HG02610 (cell line): ENCODE data around the gene NAPG.
"Not testable (repeated sequence)": the region's sequence is repeated elsewhere in the genome, so short reads cannot be mapped to it uniquely, and the experiment has no call there.

Experiments
- ATAC-seq: cut with Tn5 transposase; IDR thresholded peaks from one replicate; pipeline ENCODE4 v1.9.1; 2021; ENCODE audit warnings: mild to moderate bottlenecking, moderate library complexity; ENCODE audit not compliant: unreplicated experiment

The NAPG gene

GRCh38 chr18:10577842-10578572 is 52.2 kb downstream of the NAPG start:
- not testable (repeated sequence) for ATAC-seq

- not testable (repeated sequence) for ATAC-seq
Observed at GRCh38 chr18:10578573-10578899, 52.7 kb downstream of the NAPG start.

- ATAC-seq = no peak
Observed at GRCh38 chr18:10579079-10579867, 53.4 kb downstream of the NAPG start.

- no peak for ATAC-seq
Observed at GRCh38 chr18:10580215-10580614, 54.4 kb downstream of the NAPG start.

- ATAC-seq = no peak
Observed at GRCh38 chr18:10585260-10585659, 59.4 kb downstream of the NAPG start.

GRCh38 chr18:10588975-10589374 is 63.1 kb downstream of the NAPG start:
- no peak for ATAC-seq

GRCh38 chr18:10590412-10590811 is 64.6 kb downstream of the NAPG start:
- ATAC-seq = no peak

GRCh38 chr18:10591896-10592295 is 66.1 kb downstream of the NAPG start:
- no peak for ATAC-seq

- not testable (repeated sequence) for ATAC-seq
Observed at GRCh38 chr18:10593366-10594022, 67.7 kb downstream of the NAPG start.

- not testable (repeated sequence) for ATAC-seq
Observed at GRCh38 chr18:10595917-10596316, 70.1 kb downstream of the NAPG start.

- ATAC-seq = not testable (repeated sequence)
Observed at GRCh38 chr18:10597695-10598094, 71.9 kb downstream of the NAPG start.

- ATAC-seq = not testable (repeated sequence)
Observed at GRCh38 chr18:10600701-10601100, 74.9 kb downstream of the NAPG start.
